SU-DHL-6 (cell line): ENCODE measurements around the gene KNCN.

ENCODE experiments used
- H2AFZ ChIP-seq: fragments of 200-600 bp; sonication (generic); 2 replicates; pipeline ENCODE4 v1.6.1; 2014; ENCODE audit warnings: low read depth, mild to moderate bottlenecking, moderate library complexity, mixed read lengths, antibody characterized with exemption, low read length; ENCODE audit not compliant: severe bottlenecking
- H3F3A ChIP-seq: fragments of 200-600 bp; shearing (Covaris generic); 2 replicates; pipeline ENCODE4 v1.6.0; 2016; ENCODE audit warnings: antibody characterized with exemption, mild to moderate bottlenecking; ENCODE audit not compliant: insufficient read depth
- H3K27ac ChIP-seq: fragments of 200-600 bp; sonication (generic); 2 replicates; pipeline ENCODE4 v1.5.1; 2016; ENCODE audit warnings: low read depth, mild to moderate bottlenecking, low read length, moderate library complexity, mixed read lengths
- H3K27me3 ChIP-seq: fragments of 200-600 bp; sonication (generic), shearing (Covaris generic); 2 replicates; pipeline ENCODE4 v1.6.0; 2014; ENCODE audit warnings: mild to moderate bottlenecking, low read length
- H3K36me3 ChIP-seq: fragments of 200-600 bp; sonication (generic); 2 replicates; pipeline ENCODE4 v1.6.1; 2014; ENCODE audit warnings: mild to moderate bottlenecking, low read length, mixed read lengths
- H3K4me2 ChIP-seq: fragments of 300-600, 200-600 bp; shearing (Covaris generic), sonication (generic); 2 replicates; pipeline ENCODE4 v1.6.0; 2014; ENCODE audit warnings: low read length, low read depth, mild to moderate bottlenecking; ENCODE audit not compliant: poor library complexity, severe bottlenecking
- H3K4me3 ChIP-seq: fragments of 200-600 bp; sonication (generic); 2 replicates; pipeline ENCODE4 v1.5.1; 2014; ENCODE audit warnings: antibody characterized with exemption, low read length, mild to moderate bottlenecking, mixed read lengths; ENCODE audit not compliant: insufficient read depth, poor library complexity, severe bottlenecking
- H3K79me2 ChIP-seq: fragments of 200-600 bp; sonication (generic); 2 replicates; pipeline ENCODE4 v1.6.1; 2014; ENCODE audit warnings: mild to moderate bottlenecking, low read length, moderate library complexity; ENCODE audit not compliant: insufficient read depth
- H3K9ac ChIP-seq: fragments of 200-600 bp; sonication (generic); 2 replicates; pipeline ENCODE4 v1.7.0; 2014; ENCODE audit warnings: mild to moderate bottlenecking, low read length
- H3K9me2 ChIP-seq: fragments of 200-600 bp; sonication (generic); replicated peaks from 2 replicates; pipeline ENCODE4 v1.6.1; 2014; ENCODE audit warnings: low read length; ENCODE audit not compliant: insufficient read depth
- H3K9me3 ChIP-seq: fragments of 200-600 bp; sonication (generic); 2 replicates; pipeline ENCODE4 v1.6.1; 2014; ENCODE audit warnings: low read length, mixed read lengths; ENCODE audit not compliant: insufficient read depth
- H4K20me1 ChIP-seq: fragments of 200-600 bp; sonication (generic); 2 replicates; pipeline ENCODE4 v1.6.1; 2014; ENCODE audit warnings: low read depth, mild to moderate bottlenecking, antibody characterized with exemption, low read length, moderate library complexity, mixed read lengths
- EZH2phosphoT487 ChIP-seq: fragments of 200-600 bp; sonication (generic), shearing (Covaris generic); conservative IDR thresholded peaks from 2 replicates; pipeline ENCODE4 v1.6.1; 2018; ENCODE audit warnings: mild to moderate bottlenecking, antibody characterized with exemption, low read length, moderate library complexity, mixed read lengths
- TF ChIP-seq, protein P1 (sequence below): fragments of 200-600 bp; sonication (generic); IDR thresholded peaks from one replicate; pipeline ENCODE4 v1.5.1; 2017; ENCODE audit warnings: antibody characterized with exemption, mild to moderate bottlenecking, low read length, moderate library complexity; ENCODE audit not compliant: insufficient read depth, poor library complexity, severe bottlenecking

Gene KNCN

DNA sequence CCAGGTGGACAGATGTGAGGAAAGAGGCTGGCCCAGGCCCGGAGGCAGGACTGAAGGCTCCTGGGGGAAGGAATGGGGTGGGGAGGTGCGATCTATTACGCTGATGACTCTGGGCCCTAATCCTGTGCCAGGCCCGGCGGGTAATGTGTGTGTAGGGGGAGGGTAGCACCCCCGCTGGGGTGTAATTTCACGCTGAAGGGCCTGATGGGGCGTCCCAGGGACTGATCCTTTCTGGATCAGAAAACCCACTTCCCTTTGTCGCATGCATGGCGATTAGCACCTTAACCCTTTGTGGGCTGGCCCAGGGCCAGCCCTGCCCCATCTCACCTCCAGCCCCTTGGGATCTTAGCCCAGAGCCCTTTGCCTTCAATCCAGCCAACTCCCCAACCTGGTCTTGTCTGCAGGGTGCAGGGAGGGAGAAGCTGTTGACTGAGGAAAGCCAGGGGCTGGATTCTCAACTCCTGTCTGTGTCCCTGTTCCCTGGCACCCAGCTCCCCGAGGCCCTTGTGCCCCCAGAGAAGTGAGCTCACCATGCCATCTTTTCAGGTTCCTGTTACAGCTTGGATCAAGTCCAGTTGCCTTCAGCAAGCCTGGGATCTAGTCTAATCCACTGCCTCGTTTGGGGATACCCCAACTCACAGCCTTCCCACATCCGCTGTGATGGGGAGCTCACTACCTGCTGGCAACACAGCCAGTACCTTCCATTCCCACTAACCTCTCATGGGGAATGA, 26.0 kb downstream of the KNCN start:
- H3K9me2 ChIP-seq, result no peaks in the 10 kb centered on the region
- H3K36me3 ChIP-seq, result no peaks in the 10 kb centered on the region
- H3K9me3 ChIP-seq, result no peaks in the 10 kb centered on the region
- no peaks in the 10 kb centered on the region for H3K79me2 ChIP-seq
- H3K4me3 ChIP-seq, result no peak overlapping the region
- no peak overlapping the region for H3K9ac ChIP-seq
- no peaks in the 10 kb centered on the region for H3K27me3 ChIP-seq
- TF ChIP-seq, protein P1, sequence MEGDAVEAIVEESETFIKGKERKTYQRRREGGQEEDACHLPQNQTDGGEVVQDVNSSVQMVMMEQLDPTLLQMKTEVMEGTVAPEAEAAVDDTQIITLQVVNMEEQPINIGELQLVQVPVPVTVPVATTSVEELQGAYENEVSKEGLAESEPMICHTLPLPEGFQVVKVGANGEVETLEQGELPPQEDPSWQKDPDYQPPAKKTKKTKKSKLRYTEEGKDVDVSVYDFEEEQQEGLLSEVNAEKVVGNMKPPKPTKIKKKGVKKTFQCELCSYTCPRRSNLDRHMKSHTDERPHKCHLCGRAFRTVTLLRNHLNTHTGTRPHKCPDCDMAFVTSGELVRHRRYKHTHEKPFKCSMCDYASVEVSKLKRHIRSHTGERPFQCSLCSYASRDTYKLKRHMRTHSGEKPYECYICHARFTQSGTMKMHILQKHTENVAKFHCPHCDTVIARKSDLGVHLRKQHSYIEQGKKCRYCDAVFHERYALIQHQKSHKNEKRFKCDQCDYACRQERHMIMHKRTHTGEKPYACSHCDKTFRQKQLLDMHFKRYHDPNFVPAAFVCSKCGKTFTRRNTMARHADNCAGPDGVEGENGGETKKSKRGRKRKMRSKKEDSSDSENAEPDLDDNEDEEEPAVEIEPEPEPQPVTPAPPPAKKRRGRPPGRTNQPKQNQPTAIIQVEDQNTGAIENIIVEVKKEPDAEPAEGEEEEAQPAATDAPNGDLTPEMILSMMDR, result no peak
- TF ChIP-seq EZH2phosphoT487, result no peak
- no peak overlapping the region for H3K27ac ChIP-seq
- H4K20me1 ChIP-seq, result no peaks in the 10 kb centered on the region
- no peak overlapping the region for H3K4me2 ChIP-seq
- H3F3A ChIP-seq, result no peaks in the 10 kb centered on the region
- H2AFZ ChIP-seq, result no peak overlapping the region

DNA sequence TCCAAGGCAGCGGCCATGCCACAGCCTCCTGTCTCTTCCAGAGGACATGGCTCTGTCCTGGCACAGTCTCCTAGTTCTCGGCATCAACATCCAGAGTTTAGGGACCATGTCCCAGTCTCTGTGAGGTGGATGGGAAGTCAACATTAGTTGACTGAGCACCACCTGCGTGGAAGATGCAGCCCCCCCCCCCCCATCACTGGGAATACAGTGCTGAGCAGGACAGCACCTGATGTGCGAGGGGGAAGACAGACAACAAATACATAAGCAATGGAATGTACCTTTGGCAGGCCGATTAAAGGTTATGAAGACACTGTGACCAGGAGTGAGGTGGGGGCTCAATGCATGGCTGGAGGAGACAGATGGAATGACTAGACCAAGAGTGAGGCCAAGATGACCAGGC, 26.6 kb downstream of the KNCN start:
- no peak overlapping the region for H3K4me2 ChIP-seq
- no peaks in the 10 kb centered on the region for H3K27me3 ChIP-seq
- no peaks in the 10 kb centered on the region for H3K36me3 ChIP-seq
- H3K9me2 ChIP-seq, result no peaks in the 10 kb centered on the region
- H3K4me3 ChIP-seq, result no peak overlapping the region
- H3F3A ChIP-seq, result no peaks in the 10 kb centered on the region
- H3K9me3 ChIP-seq, result no peaks in the 10 kb centered on the region
- H2AFZ ChIP-seq, result no peak overlapping the region
- no peaks in the 10 kb centered on the region for H4K20me1 ChIP-seq
- TF ChIP-seq EZH2phosphoT487, result no peak
- TF ChIP-seq, protein P1, result no peak
- no peak overlapping the region for H3K9ac ChIP-seq
- H3K79me2 ChIP-seq, result no peaks in the 10 kb centered on the region
- no peak overlapping the region for H3K27ac ChIP-seq

DNA sequence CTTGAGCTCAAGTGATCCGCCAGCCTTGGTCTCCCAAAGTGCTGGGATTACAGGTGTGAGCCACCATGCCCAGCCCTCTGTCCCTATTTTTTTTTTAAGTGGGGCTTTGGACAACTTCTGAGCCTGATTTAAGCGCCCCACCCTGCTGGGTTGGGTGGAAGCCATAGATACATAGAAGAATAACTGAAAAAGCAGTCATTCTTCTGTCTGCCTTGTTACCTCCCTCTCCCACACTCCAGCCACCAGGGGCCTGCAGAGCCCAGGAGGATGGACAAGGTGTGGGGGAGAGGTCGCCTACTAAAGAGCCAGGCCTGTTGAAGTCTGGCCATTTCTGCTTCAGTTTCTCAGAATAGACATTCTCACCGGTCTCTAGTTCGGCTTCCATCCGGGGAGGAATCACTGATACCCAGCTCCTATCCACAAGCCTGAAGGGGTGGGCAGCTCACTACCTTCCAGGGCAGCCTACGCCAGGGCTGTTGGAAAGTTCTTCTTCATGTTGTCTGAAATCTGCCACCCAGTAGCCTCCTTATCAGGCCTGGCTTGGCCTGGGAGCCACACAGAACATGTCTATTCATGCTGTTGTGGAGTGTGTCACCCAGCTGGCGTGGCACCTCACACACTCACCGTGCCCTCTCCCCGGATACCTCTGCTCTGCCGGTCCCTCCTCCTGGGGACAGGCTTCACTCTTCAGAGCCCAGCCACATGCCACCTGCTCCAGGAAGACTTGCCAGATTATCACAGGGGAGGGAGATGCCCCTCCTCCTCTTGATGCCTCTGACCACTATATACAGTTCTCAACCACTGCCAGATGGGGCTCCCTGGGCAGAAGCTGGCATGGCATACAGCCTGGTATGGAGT, 27.7 kb downstream of the KNCN start:
- H3F3A ChIP-seq, result no peaks in the 10 kb centered on the region
- no peaks in the 10 kb centered on the region for H3K9me3 ChIP-seq
- H4K20me1 ChIP-seq, result no peaks in the 10 kb centered on the region
- no peak overlapping the region for H3K27ac ChIP-seq
- H3K36me3 ChIP-seq, result no peaks in the 10 kb centered on the region
- no peaks in the 10 kb centered on the region for H3K27me3 ChIP-seq
- H3K4me3 ChIP-seq, result no peak overlapping the region
- H3K79me2 ChIP-seq, result no peaks in the 10 kb centered on the region
- H2AFZ ChIP-seq, result no peak overlapping the region
- TF ChIP-seq EZH2phosphoT487, result no peak
- TF ChIP-seq, protein P1, result no peak
- H3K9me2 ChIP-seq, result no peaks in the 10 kb centered on the region
- no peak overlapping the region for H3K4me2 ChIP-seq
- H3K9ac ChIP-seq, result no peak overlapping the region
